Measurements from ENCODE around the gene ZSCAN30.
"Not testable (repeated sequence)": the region's sequence is repeated elsewhere in the genome, so short reads cannot be mapped to it uniquely, and the experiment has no call there.

ZSCAN30 gene

GRCh38 chr18:35236571-35237363 lies 53.3 kb downstream of the ZSCAN30 start:
- no peak for DNase-seq (ENCODE audit: low read depth)

DNA sequence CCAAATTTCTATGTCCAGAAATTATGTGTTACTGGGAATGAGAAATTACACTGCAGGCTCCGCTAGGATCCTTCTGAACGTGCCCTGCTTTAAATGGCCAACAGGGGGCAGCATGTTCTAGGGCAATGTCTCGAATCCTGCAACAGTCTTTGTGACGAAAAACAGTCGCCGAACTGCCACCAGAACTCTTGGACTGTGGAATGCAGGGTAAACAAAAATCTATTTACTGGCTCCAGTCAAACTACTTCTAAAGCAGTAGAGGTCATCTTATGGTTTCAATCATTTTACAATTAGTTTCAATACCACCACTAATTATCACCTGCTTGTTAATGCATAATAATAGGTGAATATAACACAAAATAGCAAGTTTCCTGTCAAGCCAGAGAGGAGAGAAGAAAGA lies 59.0 kb downstream of the ZSCAN30 start:
- DNase-seq (ENCODE audit: low read depth): peak; percentile 72

DNA sequence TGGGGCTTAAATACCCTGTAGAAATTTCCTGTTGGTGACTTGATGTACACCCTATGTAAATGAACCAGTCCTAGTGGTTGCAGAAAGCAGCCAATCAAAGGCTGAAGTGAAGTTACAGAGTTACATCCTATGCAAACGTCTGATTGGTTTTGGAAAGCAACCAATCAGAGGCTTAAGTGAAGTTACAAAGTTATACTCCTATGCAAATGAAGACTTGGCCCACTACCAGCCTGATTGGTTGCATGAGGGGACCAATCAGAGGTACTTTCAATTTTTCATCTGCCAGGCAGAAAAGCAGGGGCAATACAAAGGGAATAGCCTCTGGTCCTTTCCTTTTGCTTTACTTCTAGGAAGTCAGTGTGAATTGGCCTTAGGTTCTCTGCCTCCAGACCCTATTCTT lies 62.8 kb downstream of the ZSCAN30 start:
- peak; percentile 30 for DNase-seq (ENCODE audit: low read depth)

- DNase-seq (ENCODE audit: low read depth): no peak
Measured at GRCh38 chr18:35223797-35224196, 66.2 kb downstream of the ZSCAN30 start.

- DNase-seq (ENCODE audit: low read depth): no peak
Measured at GRCh38 chr18:35220424-35220823, 69.6 kb downstream of the ZSCAN30 start.

DNA sequence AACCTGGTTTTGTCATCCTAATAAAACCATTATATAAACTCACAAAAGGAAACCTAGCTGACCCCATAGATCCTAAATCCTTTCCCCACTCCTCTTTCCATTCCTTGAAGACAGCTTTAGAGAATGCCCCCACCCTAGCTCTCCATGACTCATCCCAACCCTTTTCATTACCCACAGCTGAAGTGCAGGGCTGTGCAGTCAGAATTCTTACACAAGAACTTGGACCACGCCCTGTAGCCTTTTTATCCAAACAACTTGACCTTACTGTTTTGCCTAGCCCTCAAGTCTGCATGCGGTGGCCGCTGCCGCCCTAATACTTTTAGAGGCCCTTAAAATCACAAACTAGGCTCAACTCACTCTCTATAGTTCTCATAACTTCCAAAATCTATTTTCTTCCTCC lies 70.7 kb downstream of the ZSCAN30 start:
- DNase-seq (ENCODE audit: low read depth): peak; percentile 4

- not testable (repeated sequence) for DNase-seq (ENCODE audit: low read depth)
Measured at GRCh38 chr18:35216611-35217010, 73.4 kb downstream of the ZSCAN30 start.

- DNase-seq (ENCODE audit: low read depth): no peak
Measured at GRCh38 chr18:35215026-35215425, 75.0 kb downstream of the ZSCAN30 start.

DNA sequence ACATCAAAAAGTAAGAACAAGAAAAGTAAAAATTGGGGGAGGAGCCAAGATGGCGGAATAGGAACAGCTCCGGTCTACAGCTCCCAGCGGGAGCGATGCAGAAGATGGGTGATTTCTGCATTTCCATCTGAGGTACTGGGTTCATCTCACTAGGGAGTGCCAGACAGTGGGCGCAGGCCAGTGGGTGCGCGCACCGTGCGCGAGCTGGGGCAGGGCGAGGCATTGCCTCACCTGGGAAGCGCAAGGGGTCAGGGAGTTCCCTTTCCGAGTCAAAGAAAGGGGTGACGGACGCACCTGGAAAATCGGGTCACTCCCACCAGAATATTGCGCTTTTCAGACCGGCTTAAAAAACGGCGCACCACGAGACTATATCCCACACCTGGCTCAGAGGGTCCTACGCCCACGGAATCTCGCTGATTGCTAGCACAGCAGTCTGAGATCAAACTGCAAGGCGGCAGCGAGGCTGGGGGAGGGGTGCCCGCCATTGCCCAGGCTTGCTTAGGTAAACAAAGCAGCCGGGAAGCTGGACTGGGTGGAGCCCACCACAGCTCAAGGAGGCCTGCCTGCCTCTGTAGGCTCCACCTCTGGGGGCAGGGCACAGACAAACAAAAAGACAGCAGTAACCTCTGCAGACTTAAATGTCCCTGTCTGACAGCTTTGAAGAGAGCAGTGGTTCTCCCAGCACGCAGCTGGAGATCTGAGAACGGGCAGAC lies 84.1 kb downstream of the ZSCAN30 start:
- not testable (repeated sequence) for DNase-seq (ENCODE audit: low read depth)

DNA sequence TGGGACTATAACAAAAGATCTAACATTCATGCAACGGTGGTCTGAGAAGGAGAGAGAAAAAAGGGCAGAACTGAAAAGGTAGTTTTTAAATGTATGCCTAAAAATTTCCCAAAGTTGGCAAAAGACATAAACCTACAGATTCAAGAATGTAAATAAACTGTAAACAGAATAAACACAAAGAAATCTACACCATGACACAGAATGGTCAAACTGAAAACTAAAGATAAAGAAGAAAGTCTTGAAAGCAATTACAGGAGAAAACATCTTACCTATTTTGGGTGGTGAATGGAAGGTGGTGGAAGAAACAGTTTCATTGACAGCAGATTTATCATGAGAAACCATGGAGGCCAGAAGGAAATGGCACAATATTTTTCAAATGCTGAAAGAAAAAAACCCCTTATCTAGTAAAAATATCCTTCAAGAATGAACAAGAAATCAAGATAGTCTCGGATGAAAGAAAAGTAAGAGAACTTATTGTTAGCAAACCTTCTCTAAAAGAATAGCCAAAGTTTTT lies 84.8 kb downstream of the ZSCAN30 start:
- DNase-seq (ENCODE audit: low read depth): no peak

- DNase-seq (ENCODE audit: low read depth): peak; percentile 58
Measured at GRCh38 chr18:35203067-35203466, 87.0 kb downstream of the ZSCAN30 start.

GRCh38 chr18:35201256-35201931 lies 88.6 kb downstream of the ZSCAN30 start:
- no peak for DNase-seq (ENCODE audit: low read depth)
